22Rv1 (cell line): ENCODE results near the gene PSMD7.

Experiments
- CTCF ChIP-seq: fragments of 450-650 bp; IDR thresholded peaks from 2 replicates; pipeline ENCODE4 v1.5.1; 2017; ENCODE audit warnings: mild to moderate bottlenecking
- ZFX ChIP-seq: fragments of 450-650 bp; IDR thresholded peaks from 2 replicates; pipeline ENCODE4 v1.6.1; 2017; ENCODE audit warnings: antibody characterized with exemption, borderline replicate concordance

- no peak for TF ChIP-seq CTCF
- TF ChIP-seq ZFX: no peak
Observed at GRCh38 chr16:74257061-74257460, 39.6 kb upstream of the PSMD7 start.
